HG02798 (cell line): ENCODE measurements around the gene KLHL21.

Source experiments
- ATAC-seq: cut with Tn5 transposase; IDR thresholded peaks from one replicate; pipeline ENCODE4 v1.9.1; 2021; ENCODE audit warnings: mild to moderate bottlenecking; ENCODE audit not compliant: unreplicated experiment, poor library complexity

KLHL21 gene

GRCh38 chr1:6586404-6586816 lies 16.3 kb downstream of the KLHL21 start:
- no peak for ATAC-seq

GRCh38 chr1:6585841-6586240 lies 16.8 kb downstream of the KLHL21 start:
- ATAC-seq = no peak

GRCh38 chr1:6585081-6585722 lies 17.5 kb downstream of the KLHL21 start:
- ATAC-seq = no peak

GRCh38 chr1:6584126-6585080 lies 18.3 kb downstream of the KLHL21 start:
- no peak for ATAC-seq

- ATAC-seq = no peak
These were observed 20.3 kb downstream of the KLHL21 start for GRCh38 chr1:6582370-6582769.

- ATAC-seq = no peak
These were observed 20.9 kb downstream of the KLHL21 start for GRCh38 chr1:6581561-6582305.

- ATAC-seq = no peak
These were observed 21.9 kb downstream of the KLHL21 start for GRCh38 chr1:6580593-6581409.

GRCh38 chr1:6580119-6580592 lies 22.5 kb downstream of the KLHL21 start:
- ATAC-seq = no peak

- ATAC-seq = peak; percentile 94
These were observed 23.1 kb downstream of the KLHL21 start, which contains the start of gene ZBTB48 for GRCh38 chr1:6579374-6580118. ZBTB48 (plus strand) TSS chr1:6579994; CDS start chr1:6580610, 616 bp downstream.

GRCh38 chr1:6578624-6579373 lies 23.9 kb downstream of the KLHL21 start:
- ATAC-seq = no peak

- no peak for ATAC-seq
These were observed 24.7 kb downstream of the KLHL21 start for GRCh38 chr1:6577831-6578525.

- ATAC-seq = no peak
These were observed 27.9 kb downstream of the KLHL21 start for GRCh38 chr1:6574818-6575217.

GRCh38 chr1:6574025-6574620 lies 28.5 kb downstream of the KLHL21 start:
- ATAC-seq = no peak

- no peak for ATAC-seq
These were observed 29.9 kb downstream of the KLHL21 start for GRCh38 chr1:6572653-6573383.

- no peak for ATAC-seq
These were observed 31.7 kb downstream of the KLHL21 start for GRCh38 chr1:6570987-6571386.

- ATAC-seq = no peak
These were observed 32.6 kb downstream of the KLHL21 start for GRCh38 chr1:6570100-6570499.

- no peak for ATAC-seq
These were observed 33.6 kb downstream of the KLHL21 start for GRCh38 chr1:6569033-6569432.
